Activated CD8-positive, alpha-beta memory T cell treated with anti-CD3 and anti-CD28 coated beads, Interleukin-2, amount 50 U/mL, for 24 hours (primary cell): Measurements from ENCODE around the gene CACNG4.

Experiments used
- DNase-seq: peaks from one replicate; pipeline ENCODE4 v3.0.0-alpha.2; 2020; ENCODE audit errors: extremely low read depth

The CACNG4 gene

GRCh38 chr17:67041941-67042899 is 77.7 kb downstream of the CACNG4 start:
- DNase-seq: no peak

GRCh38 chr17:67043283-67043682 is 78.8 kb downstream of the CACNG4 start:
- no peak for DNase-seq

DNA sequence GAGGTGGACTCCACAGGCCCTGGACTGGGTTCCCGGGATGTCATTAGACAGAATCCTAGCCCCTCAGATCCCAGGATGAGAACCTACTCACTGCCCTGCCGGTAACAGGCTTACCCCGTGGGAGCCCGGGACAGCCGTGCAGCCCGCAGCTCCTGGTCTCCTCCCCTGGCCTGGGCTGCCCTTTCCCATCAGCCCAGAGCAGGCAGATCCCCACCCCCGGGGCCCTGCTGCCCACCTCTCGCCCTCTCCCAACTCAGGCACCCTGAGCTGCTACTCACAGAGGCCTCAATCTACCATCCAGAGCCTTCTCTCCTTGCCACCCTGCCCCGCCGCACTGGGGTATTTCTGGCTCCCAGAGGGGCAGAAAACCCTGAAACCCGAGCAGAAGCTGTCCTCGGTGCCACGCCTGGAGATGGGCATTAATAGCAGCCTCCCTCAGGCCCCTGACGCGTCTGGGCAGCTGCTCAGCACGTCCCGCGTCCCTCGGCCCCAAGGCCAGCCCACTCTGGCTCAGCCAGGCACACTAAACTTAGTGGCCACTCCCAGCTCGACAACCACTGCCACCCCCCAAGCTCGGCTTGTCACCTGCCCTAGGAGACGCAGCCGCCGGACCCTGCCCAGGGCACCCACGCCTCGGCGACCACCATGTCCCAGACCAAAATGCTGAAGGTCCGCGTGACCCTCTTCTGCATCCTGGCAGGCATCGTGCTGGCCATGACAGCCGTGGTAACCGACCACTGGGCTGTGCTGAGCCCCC is 79.7 kb downstream of the CACNG4 start, which contains the start of gene CACNG1:
TSS of gene CACNG1 (plus strand) at position 539 of the 757 bp plus-strand sequence. CDS start at position 646, 107 bp downstream.
- no peak for DNase-seq

- no peak for DNase-seq
Measured at GRCh38 chr17:67044940-67045339, 80.4 kb downstream of the CACNG4 start.

GRCh38 chr17:67046398-67046797 is 81.9 kb downstream of the CACNG4 start:
- no peak for DNase-seq

- DNase-seq: no peak
Measured at GRCh38 chr17:67047382-67047781, 82.9 kb downstream of the CACNG4 start.

DNA sequence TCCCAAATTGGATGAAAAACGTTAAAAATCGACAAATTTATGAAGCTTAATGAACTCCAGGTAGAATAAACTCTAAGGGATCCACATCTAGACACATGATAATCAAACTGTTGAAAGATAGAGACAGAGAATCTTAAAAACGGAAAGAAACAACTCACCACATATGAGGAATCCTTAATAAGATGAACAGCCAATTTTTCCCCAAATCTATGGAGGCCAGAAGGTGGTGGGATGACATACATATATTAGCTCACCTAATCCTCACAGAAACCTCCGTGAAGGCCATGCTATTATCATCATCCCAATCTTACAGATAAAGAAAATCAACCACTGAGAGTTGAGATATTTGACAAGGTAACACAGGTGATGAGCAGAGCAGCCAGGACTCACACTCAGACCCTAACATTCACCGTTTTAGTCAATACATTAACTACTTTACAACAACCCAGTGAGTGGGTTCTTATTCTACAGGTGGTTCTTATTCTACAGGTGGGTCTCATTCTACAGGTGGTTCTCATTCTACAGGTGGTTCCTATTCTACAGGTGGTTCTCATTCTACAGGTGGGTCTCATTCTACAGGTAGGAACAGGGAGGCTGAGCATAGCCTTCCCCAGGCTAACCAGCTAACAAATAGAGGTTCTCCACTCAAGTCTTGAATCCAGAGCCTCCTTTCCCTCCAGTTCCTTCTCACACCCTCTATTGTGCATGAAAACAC is 84.7 kb downstream of the CACNG4 start:
- no peak for DNase-seq

- no peak for DNase-seq
Measured at GRCh38 chr17:67050066-67050465, 85.6 kb downstream of the CACNG4 start.

DNA sequence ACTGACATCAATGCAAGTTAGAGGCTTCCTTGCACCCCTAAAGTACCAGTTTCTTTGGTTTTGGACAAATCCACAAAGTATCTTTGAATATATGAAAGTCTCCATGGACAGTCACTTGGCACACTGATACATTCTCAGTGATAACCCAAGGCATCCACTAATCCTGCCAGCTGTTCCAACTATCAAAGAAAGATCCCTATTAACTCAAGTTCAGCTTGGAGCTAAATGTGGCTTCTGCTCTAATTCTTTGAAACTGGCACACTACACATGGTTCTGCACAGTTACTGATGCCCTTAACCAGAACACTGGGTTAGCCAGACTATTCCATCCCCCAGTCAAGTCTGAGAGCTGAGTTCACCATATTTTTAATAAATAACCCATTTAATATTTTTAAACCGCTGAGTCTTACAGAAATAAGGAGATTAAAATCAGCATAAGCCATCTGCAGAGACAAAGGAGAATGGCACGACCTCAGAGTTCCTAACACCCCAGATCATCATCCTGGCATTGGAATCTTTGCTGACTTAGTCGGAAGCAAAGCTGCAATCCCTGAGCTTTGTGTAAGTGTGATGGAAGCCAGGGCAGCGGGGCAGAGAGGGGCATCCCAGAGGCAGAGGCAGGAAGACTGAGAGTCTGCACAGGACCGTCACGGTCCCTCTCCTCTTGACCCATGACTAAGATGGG is 86.1 kb downstream of the CACNG4 start:
- no peak for DNase-seq

DNA sequence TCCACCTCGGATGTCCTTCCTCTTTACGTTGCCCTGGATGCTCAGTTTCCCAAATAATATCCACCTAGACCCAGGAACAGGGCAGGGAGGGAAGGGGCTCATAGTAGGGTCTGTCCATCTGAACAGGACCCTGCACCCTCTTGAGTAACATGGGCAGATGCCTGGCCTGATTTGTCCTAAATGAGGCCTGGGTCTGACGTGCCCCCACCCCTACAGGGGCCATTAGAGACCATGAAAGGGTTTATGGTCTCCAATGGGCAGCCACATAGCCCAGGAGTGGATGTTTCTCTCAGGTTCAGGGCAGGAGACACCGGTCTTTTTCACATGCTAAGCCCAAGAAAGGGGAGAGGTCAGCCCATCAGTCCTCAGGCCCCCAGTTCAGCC is 86.6 kb downstream of the CACNG4 start:
- no peak for DNase-seq

GRCh38 chr17:67051837-67052236 is 87.3 kb downstream of the CACNG4 start:
- no peak for DNase-seq

DNA sequence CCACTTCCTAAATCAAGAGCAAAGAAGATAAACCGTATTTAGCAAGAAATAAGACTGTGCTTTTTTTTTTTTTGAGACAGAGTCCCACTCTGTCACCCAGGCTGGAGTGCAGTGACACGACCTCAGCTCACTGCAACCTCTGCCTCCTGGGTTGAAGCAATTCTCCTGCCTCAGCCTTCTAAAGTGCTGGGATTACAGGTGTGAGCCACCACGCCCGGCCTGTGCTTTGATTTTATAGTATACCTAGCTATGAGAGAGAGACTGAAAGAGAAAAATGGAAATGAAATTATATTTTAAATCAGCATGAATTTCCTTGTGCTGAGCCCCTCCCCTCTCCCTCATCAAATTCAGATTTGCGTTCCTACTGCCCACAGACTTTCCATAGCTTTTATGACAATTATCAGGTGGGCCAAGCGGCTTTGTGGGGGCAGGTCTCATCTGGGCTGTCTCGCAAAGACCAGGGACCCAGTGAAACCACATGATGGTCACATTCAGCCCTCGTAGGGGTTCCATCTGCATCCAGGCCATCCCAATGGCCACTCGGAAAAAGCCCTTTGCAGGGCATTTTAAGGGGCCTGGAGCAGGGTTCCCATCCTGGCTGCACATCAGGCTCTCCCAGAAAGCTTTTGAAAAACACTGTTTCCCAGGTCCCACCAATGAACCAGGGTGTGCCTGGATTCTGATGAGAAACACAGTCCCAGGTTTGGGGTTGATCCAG is 88.4 kb downstream of the CACNG4 start:
- no peak for DNase-seq

DNA sequence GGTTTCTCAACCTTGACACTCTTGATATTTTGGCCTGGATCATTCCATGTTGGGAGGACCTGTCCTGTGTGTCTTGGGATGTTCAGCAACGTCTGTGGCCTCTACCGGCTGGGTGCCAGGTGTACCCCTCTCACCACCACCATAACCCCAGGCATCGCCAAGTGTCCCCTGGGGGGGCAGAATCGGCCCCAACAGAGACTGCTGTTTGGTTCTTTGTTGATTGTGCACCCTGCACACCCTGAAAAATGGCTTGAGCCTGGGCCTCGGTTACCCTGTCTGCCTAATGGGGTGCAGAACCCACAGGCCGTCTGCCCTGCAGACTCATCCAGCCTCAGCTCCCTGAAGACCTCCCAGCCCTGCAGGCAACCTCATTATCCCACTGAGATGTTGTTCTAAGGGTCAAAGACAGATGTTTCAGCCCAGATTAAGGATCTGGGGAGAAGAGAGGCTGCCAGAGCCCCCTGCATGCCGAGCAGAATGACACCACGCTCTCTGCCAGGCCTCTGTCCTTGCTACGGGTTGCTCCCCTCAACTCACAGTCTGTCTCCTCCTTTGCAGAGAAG is 89.0 kb downstream of the CACNG4 start:
- no peak for DNase-seq

DNA sequence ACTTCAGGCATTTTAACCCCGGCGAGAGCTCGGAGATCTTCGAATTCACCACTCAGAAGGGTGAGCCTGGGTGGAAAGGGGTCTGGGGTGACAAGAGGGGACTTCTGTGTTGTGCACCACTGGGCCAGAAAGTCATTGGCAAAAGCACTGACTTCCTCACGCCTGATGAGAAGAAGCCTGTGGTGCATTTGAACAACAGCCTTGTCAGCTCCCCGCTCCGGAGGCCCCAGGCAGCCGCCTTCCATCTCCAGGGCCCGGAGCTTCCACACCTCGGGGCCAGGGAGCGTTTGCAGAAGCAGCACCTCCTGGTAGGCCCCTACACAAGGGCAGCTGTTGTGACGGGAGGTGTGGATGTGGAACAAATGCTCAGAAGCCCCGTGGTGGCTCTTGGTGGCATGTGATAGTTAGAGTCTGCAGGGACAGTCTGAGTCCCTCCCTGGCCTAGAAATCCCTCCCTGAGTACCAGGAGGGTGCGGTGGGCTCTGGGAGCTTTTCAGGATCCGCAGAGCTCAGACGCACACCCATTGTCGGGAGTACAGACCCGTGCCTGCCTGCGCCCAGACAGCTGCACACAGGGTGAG is 89.6 kb downstream of the CACNG4 start:
- no peak for DNase-seq

GRCh38 chr17:67054608-67055007 is 90.1 kb downstream of the CACNG4 start:
- no peak for DNase-seq

GRCh38 chr17:67055041-67055443 is 90.5 kb downstream of the CACNG4 start:
- no peak for DNase-seq

DNA sequence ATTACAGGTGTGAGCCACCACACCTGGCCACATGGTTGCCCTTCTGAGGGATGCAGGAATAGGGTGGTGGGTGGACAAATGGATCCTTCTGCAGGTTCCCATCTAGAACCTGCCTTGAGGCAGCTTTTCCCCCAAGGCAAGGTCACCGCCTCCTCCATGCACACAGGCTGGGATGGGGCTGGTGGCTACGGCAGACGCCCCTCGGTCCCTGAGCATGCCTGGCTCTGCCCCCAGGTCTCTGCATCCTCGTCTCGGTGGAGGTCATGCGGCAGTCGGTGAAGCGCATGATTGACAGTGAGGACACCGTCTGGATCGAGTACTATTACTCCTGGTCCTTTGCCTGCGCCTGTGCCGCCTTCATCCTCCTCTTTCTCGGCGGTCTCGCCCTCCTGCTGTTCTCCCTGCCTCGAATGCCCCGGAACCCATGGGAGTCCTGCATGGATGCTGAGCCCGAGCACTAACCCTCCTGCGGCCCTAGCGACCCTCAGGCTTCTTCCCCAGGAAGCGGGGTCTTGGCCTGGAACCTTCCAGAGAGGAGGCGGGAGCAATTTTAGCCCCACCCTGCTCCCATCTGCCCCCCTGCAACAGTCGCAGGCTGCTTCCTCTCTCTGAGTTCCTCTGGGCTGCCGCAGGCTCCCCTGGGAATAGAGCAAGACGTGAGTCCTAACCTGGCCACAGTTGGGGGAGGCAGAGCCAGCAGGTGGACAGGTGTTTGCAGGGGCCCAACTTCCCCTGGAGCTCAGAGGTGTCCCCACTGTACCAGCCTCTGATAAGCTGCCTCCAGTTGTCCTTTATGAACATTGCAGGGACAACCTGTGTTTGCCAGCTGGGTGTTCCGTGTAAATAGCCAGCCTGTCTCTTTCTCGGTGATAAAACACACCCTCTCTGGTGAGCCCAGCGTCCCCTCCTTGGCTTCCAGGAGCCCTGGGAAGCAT is 91.6 kb downstream of the CACNG4 start:
- DNase-seq: no peak

DNA sequence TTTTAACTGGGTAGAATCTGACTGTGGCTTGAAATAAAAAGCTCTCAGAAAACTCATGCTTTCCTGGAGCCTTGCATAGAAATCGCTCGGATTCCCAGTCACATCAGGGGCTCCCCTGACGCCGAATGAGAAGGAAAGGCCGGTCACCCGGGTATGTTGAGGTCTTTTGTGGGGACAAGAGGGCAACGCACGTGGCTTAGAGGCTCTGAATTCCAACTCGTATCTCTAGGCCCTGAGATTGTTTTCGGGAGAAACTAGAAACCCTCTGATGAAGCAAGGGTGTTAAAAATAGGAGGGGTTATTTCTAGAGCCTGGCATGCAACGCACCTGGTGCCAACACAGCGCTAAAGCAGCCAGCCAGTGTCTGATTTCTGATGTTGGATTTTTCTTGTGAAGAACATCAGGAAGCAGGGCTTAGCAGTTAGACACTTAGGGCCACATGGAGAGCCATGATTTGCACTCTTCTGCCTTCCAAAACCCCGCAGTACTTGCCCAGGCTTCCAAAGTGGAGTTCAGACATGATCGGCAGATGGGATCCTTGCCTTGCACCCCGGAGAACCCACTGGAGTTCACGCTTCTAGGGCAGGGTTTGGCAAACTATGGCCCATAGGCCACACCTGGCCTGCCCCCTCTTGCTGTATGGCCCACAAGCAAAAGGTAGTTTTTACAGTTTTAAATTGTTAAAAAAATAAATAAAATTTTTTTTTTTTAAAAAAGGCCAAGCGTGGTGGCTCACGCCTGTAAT is 92.4 kb downstream of the CACNG4 start:
- no peak for DNase-seq
